GM19452 (cell line): ENCODE measurements around the gene CAMTA1.

Source experiments
- ATAC-seq: cut with Tn5 transposase; IDR thresholded peaks from one replicate; pipeline ENCODE4 v1.9.1; 2021; ENCODE audit not compliant: unreplicated experiment

Gene CAMTA1

DNA sequence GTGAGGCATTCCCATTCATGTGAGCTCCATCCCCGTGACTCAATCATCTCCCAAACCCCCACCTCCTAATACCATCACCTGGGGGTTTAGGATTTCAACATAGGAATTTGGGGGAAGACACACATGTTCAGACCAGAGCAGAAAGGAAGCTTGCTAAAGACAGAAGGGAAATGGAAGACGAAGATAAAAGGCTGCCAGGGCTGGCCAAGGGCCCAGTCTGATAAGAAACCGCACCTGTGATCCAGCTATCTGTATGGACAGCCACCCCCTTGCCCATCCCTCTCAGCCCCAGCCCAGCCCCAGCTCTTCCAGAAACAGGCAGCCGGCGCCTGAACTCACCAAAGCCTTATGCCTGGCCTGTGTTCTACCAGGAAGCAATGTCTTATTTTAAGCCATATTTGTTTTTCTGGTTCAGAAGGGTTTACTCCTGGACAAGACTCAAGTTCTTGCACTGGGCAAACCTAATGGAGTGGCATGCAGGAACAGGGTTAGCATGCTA is 787.4 kb downstream of the CAMTA1 start:
- ATAC-seq = no peak

DNA sequence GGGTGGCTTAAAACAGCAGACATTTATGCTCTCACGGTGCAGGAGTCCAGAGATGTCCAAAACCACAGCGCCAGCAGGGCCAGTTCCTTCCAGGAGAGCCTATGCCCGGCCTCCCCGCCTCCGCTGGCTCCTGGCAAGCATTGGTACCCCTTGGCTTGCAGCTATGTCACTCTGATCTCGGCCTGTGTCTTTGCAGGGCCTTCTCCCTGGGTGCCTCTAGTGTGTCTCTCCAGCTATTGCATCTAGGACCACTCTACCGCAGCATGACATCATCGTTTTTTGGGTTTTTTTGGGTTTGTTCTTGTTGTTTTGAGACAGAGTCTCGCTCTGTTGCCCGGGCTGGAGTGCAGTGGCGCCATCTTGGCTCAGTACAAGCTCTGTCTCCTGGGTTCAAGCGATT is 788.2 kb downstream of the CAMTA1 start:
- ATAC-seq = no peak

DNA sequence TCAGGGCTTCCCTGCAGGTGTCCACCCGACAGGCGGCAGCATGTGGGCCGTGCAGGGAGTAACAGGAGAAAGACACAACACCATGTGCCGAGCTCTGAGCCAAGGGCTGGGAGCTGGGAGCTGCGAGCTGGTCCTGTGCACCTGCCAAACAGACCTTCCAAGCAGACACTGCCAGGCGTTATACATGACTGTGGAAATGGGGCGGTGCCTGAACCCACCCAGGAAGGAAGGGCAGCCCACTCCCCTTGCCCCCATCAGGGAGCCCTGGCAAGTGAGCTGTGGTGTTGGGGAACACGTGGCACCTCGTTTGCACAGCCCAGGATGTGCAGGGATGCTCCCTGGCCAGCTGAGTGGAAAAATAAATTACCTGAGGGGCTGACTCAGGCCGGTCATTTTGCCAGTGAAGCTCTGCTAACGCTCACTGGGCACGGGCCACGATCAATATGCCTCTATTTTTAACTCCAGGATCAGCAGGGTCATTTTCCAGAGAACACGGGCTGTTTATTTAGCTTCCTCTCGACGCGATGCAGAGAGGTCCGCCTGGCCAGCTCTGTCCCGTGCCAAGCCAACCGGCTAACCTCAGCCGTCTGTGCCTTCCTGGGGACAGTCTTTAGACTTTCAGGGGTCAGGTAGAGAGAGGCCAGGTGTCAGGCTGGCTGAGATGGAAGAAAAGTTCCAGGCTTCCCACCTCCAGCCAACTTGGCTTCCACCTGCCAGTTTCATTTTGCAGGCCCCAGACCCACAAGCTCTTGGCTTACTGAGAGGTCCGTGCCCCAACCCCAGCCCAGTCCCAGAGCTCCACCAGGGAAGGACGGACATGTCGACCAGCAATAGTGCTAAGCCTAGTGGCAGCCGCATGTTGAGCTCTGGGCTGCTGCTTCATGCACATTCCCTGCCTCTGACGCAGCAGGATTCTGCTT is 789.1 kb downstream of the CAMTA1 start:
- ATAC-seq = no peak

DNA sequence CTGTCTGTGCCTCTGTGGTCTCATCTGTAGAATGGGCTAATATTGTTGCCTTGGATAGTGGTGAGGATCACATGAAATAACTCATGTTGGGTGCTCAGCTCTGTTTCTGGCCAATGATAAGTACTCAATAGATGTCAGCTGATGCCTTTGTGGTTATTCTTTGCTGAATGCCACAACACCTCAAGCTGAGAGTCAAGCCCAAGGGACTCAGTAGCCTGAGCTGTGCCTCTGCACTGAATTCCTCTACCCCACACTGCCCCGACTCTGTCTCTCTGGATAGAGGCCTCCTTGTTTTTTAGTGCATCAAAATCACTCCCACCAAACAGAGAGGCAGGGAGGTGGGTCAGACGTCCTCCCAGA is 789.8 kb downstream of the CAMTA1 start:
- ATAC-seq = no peak

DNA sequence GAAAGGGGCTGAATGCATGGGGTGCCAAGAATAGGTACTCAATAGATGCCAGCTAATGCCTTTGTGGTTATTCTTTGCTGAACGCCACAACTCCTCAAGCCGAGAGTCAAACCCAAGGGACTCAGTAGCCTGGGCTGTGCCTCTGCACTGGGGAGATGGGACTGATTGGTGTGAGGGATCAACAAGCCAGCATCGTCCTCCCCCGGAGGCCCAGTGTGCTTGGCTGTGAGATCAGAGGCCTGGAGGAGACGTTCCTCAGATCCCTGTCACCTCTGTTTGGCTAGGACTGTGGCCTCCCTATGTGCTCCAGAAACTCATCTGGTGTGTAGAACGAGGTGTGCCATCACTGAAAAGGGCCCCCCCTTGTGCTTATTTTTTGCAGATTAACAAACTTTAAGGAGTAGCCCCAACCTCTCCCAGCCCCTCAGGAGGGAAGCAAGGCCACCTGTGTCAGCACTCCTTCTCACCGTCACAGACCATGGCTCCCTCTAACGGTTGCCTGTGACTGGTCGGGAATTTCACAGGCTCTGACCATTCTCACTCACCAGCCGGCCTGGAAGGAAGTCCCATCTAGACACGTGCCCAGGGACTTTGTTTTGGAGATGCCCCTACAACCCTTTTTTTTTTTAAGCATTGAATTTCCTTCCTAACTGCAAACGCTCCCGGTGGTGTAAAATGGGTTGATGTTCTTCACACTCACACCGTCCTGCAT is 791.8 kb downstream of the CAMTA1 start:
- ATAC-seq = no peak

DNA sequence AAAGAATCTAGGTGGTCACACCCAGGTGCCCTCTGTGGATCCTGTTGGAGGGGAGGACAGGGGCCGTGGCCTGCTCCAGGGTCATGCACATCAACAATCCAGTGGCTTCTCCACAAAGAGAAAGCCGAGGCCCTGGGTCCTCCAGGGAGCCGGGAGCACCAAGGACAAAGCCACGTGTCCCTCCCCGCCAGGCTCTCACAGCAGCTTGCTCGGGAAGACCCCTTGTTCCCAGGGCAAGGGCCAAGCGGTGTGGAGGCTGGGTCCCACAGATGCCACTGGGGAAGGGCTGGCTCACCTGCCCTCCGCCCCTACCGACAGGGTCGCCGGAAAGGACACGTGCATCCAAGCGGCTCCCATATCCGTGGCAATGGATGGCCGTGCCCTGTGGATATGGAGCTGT is 793.0 kb downstream of the CAMTA1 start:
- ATAC-seq = no peak

DNA sequence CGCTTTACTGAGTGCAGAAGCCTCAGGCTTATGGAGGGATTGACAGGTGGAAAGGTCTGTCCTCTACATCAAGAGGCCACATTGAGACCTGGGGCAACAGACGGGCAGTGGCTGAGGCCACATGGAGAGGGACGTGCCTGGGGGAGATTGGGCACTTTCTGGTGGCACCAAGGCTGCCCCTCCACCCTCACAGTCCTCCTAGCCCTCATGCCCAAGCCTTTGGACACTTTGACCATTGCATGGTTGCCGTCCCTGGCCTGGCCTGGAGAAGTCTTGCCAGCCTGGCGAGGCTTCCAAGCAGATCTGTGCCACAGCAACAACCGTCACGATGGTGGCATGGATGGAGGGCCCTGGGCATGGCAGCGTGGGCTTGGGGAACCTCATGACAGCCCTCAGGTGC is 793.8 kb downstream of the CAMTA1 start:
- ATAC-seq = no peak

DNA sequence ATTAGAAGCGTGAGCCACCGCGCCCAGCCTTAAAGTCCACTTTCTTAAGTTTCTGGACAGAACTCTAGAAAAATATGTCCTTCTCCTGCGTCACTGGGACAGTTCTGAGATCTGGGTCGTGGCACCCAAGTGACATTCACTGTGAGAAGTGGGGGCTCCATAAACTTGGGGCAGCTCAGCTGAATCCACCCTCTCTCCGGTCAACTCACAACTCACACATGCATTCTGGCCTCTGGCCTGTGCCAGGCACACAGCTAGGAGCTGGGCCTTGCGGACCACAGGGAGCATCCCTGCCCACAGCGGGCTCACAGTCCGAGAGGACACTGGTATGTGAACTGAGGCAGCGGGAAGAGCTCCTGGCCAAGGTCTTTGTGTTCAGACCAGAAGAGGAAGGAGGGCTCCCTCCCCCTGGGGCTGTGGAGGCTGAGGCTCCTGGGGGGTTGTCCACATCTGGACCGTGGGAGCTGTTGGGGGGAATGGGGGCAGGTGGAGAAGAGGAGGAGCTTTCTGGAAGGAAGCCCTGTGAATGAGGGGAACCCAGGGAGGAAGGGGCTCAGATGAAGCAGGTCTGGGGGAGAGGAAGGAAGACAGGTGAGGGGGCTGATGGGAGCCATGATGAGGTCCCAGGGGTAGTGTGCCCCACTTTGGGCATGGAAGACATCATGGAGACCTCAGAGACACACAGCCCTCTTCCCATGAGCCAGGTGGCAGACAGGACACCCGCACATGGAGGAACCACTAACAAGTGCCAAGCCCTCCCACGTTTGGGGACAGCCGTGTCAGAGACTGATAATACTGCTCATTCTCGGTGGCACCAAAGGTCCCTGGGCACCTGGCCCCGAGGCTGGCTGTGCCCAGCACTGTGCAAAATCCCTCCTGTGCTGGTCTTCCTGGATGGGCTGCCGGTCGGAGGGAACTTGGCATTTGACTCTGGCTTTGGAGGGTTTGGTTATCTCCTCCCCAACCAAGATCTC is 794.9 kb downstream of the CAMTA1 start:
- ATAC-seq = no peak

DNA sequence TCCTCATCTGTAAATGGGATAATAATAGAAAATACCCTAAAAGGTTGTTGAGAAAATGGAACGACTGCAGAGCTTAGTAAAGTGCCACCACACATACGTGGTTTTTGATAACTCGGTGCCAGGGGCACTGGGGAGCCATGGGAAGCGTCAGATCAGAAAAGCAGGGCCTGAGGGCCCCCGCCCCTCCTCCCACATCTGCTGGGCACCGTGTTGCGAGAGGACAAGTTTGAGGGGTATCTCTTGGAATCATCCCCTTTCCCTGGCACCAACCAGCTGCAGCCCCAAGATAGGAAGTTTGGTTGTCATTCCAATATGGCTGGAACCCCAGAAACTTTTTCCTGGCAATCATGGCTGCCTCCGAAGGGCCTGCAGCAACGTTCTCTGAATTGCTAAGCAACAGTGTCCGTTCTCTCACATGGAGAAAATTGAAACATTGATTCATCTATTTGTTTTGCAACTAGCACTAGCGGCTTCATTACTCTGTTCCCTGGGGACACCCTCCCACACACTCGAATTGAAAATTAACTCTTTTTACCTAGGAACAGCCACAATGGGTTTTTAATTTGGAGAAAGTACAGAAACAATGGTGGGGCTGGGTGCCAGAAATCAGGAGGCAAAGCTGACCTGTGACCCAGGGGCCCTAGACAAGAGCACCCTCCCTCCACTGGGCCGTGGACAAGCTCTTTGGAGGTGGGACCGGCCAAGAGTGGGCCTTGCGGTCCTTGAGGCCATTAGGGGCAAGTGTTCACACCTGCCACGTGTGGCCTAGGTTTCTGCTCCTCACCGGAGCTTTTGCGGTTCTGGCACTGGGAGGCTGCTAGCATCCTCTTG is 795.9 kb downstream of the CAMTA1 start:
- ATAC-seq = no peak

DNA sequence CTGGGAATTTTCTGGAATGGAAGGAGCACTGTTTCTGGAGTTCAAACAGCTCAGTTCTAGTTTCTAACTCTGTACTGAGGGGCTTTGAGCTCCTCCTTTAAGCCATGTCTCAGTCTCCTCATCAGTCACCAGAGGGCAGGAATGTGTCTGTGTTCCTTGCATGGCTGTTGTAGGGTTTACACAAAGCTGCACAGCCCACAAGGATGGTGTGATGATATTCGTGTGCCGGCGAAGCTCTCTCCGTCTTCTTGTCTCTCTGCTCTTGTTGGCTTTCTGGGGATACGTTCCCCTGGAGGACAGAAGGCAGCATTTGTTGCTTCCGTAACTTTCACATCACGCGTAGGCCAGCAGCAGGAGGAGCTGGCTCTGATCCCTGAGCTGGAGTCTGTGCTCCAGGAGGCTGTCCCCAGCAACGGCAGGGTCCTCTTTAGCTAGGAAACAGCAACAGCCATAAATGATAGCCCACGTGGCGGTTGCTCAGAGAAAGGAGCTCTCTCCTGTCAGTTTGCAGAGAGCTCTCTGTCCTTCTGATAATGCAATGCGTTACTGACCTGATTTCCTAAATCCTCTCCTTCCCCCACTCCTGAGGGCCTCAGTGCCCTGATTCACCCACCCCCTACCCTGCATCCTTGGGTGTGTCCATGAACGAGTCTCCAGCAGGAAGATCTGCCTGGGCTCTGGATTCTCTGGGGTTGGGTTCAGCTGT is 796.7 kb downstream of the CAMTA1 start:
- ATAC-seq = no peak

DNA sequence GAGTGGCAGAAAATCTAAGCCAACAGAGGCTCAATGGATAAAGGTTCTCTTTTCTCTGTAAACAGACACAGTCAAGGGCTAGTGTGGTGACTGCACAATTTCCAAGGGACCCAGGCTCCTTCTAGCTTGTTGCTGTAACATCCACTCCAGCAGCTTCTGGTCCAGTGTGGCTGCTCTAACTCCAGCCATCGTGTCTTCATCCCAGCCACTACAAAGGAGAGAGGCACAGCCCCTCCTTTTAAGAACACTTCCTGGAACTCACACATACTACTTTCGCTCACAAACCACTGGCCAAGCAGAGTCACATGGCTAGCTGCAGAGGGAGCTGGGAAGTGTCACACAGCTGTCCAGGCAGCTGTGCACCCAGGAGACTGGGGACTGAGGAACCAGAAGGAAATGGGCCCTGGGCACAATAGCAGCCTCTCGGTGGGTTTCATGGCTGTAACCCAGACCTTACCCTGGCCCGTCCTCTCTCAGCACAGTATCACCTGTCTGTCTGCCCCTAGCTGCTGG is 797.3 kb downstream of the CAMTA1 start:
- ATAC-seq = no peak

DNA sequence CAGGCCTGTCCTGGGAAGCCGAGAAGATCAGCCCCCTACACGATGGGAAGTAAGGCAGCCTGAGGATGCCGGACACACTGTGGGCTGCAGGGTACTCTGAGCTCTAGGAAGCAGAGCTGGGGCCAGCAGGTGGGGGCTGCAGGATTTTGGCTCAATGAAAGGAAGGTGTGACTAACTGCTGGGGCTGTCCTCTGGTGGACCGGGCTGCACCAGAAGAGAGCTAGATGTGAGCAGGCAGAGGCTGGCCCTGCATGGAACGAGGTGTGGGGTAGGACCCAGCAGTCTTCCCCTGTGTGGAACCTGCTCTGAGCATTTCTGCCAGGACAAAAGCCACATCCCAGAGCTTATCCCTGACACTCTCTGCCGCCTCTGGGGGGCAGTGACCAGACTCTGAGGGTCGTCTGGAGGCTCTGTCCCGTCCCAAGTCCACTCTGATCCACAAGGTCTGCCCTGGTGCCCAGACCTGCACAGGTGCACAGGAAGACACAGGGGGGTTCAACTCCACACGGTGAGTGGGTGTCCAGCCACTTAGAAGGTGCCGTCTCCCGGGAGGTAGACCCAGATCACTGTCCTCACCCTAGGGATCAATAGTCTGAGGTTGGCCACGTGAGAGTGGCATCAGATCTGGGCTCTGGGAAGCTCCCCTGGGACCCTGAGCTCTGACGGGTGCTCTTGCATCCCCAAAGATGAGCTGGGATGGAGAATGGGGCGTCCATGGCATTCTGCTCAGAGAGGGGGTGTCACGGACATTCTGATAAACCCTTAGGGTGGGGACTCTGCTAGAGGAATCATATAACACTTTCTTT is 798.2 kb downstream of the CAMTA1 start:
- no peak for ATAC-seq

DNA sequence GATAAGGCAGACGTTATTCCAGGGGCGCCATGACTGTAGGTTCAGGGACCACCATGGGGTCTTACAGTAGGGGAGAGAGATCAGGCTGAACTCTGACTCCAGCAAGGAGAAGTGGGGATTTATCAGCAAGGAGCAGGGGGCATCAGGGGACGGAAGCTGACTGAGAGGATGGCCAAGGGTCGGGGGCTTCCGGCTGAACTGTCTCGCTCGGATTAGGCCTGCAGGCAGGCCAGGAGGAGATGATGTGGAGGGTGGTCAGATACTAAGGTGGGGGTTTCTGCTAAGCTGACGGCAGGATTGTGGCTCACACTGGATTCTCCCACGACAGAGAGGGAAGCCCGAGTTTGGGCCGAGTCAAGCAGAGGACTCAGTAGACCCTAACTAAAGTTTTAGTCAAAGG is 798.9 kb downstream of the CAMTA1 start:
- no peak for ATAC-seq

DNA sequence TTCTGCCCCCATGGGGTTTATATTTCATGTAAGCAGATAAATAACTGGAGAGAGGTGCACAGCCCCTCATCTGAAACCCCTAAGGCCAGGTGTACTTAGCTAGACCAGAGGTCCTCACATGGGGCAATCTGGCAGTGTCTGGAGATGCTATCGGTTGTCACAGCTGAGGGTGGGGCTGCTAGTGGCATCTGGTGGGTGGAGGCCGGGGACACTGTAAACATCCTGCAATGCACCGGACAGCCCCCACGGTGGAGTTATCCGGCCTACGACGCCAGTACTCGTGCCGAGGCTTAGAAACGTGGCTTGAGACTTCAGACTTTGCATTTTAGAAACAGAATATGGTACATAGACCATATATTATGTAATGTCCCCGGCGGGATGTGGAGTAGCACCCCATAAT is 799.4 kb downstream of the CAMTA1 start:
- no peak for ATAC-seq

DNA sequence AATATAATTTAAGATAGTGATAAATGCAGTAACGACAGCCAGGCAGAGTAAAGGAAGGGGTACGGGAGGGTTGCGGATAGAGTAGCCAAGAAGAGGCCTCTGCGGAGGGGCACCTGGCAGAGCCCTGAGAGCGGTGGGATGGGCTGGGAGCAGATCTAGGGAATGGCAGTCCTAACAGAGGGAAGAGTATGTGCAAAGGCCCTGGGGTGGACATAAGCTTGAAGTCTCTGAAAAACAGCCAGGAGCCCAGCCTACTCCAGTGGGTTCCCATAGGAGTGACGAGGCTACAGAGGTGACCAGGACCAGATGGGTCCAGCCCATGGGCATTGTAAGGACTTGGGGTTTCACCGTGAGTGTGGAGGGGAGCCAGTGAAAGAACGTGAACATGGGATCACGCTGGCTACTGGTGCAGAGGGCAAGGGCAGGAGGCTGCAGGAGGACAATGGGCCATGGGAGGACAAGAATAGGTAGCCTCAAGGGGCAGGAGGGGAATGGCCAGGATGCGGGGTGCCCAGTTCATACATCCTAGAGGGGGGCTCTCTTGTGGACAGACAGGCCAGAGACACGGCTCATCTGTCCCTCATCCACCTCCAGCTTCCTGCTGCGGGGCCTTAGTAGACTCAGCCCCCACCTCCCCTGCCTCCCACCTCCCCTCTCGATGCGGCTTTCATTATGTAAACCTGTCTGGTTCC is 800.1 kb downstream of the CAMTA1 start:
- no peak for ATAC-seq

DNA sequence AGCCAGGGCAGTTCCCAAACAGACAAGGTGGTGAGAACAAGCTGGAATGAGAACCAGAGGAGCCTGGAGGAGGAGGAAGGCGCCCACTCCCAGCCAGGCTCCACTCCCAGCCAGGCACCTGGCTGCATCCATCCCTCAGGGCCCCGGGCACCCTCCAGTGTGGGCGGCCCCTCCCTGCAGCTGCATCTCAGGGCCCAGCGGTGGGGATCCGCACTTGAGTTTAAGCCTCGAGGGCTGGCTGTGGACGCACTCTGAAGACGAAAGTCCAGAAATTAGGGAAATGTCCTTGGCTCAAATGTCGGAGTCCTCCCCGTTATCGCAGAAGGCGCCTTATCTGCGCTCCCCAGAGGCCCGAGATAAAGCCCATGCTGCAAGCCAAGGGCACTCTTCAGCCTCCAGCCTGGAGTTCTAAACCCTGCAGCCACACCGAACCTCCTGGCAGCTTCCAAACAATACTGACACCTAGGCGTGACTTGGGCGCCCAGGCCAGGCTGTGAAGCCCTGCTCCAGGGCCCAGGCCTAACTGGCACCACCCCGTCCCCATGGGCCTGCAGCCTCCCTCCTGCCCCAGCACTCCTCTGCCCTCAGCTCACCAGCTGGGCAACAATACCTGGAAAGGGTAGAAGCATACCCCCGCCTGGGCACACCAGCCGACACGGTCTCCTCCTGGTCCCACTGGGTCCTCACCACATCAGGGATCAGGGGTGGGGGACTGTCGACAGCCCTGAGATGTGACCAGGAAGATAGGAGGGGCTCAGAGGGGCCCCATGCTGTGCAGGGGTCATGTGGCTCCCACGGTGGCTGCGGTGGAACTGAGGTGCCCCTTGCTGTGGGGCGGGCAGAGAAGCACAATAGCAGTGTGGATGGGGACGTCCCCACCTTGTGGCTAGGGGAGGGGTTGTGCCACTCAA is 801.0 kb downstream of the CAMTA1 start:
- no peak for ATAC-seq
